ENCODE measurements around the gene NFKBIL1.

Gene NFKBIL1

GRCh38 chr6:31597006-31597405 is 49.6 kb downstream of the NFKBIL1 start:
- no peaks in the 10 kb centered on the region for H3K4me1 ChIP-seq (ENCODE audit: control insufficient read depth, insufficient read depth, low read length)
- no peak overlapping the region for H3K27ac ChIP-seq (ENCODE audit: insufficient read depth, low read depth, low read length, poor library complexity, severe bottlenecking)
- no peaks in the 10 kb centered on the region for H3K36me3 ChIP-seq (ENCODE audit: control insufficient read depth, insufficient read depth, low read length)
- no peak overlapping the region for H3K4me3 ChIP-seq (ENCODE audit: insufficient read depth, low read depth, low read length)
- 41 to 49% methylated on average over 2 of the region's 2 CpGs for WGBS, 2 experiments
- no peaks in the 10 kb centered on the region for H3K9me3 ChIP-seq (ENCODE audit: control insufficient read depth, low read length)
- H3K27me3 ChIP-seq (ENCODE audit: control insufficient read depth, insufficient read depth, low read length, poor library complexity, severe bottlenecking): no peaks in the 10 kb centered on the region

DNA sequence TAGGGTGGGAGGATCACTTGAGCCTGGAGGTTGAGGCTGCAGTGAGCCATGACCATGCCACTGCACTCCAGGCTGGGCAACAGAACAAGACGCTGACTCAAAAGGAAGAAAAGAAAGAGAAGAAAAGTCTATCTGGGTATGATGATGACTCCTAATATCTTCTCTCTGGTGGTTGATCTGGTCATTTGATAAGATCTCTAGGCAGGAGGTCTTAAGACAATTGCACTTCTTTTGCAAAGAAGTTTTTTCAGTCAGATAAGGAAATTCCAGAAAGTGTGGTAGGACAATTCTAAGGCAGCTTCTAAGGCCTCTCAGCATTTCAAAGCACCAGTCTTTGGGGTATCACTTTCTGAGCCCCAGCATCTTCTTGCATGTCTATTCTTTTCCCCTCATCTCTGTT is 59.9 kb downstream of the NFKBIL1 start:
- no peaks in the 10 kb centered on the region for H3K27me3 ChIP-seq (ENCODE audit: control insufficient read depth, insufficient read depth, low read length, poor library complexity, severe bottlenecking)
- no peaks in the 10 kb centered on the region for H3K36me3 ChIP-seq (ENCODE audit: control insufficient read depth, insufficient read depth, low read length)
- no peak overlapping the region for H3K4me3 ChIP-seq (ENCODE audit: insufficient read depth, low read depth, low read length)
- no peak overlapping the region for H3K27ac ChIP-seq (ENCODE audit: insufficient read depth, low read depth, low read length, poor library complexity, severe bottlenecking)
- no peaks in the 10 kb centered on the region for H3K9me3 ChIP-seq (ENCODE audit: control insufficient read depth, low read length)
- WGBS, 2 experiments: 84 to 92% methylated on average over 1 of the region's 1 CpG
- H3K4me1 ChIP-seq (ENCODE audit: control insufficient read depth, insufficient read depth, low read length): no peaks in the 10 kb centered on the region
